HAP-1 (cell line): Measurements from ENCODE around the gene RAB9A.
"Not testable (repeated sequence)": the region's sequence is repeated elsewhere in the genome, so short reads cannot be mapped to it uniquely, and the experiment has no call there.

Source experiments
- DNase-seq, 2 experiments: peaks; one replicate each; pipeline ENCODE4 v3.0.0-alpha.2; 2016 to 2020; ENCODE audit warnings: low spot score in 2 of 2
- H3K27me3 ChIP-seq: fragments of 250-450 bp; sonication (Bioruptor Pico); 2 replicates; pipeline ENCODE4 v1.5.1; 2020; ENCODE audit warnings: low read depth, mild to moderate bottlenecking, moderate library complexity
- H3K36me3 ChIP-seq: fragments of 250-450 bp; sonication (Bioruptor Pico); replicated peaks from 2 replicates; pipeline ENCODE4 v1.5.1; 2020; ENCODE audit warnings: mild to moderate bottlenecking
- H3K4me1 ChIP-seq: fragments of 250-450 bp; sonication (Bioruptor Pico); 2 replicates; pipeline ENCODE4 v1.5.1; 2020; ENCODE audit warnings: mild to moderate bottlenecking
- H3K4me3 ChIP-seq: fragments of 250-450 bp; sonication (Bioruptor Pico); 2 replicates; pipeline ENCODE4 v1.5.1; 2020; ENCODE audit warnings: mild to moderate bottlenecking, moderate library complexity
- H3K9me3 ChIP-seq: fragments of 250-450 bp; sonication (Bioruptor Pico); 2 replicates; pipeline ENCODE4 v1.5.1; 2020; ENCODE audit warnings: mild to moderate bottlenecking, moderate library complexity
- in situ Hi-C: fragments of 300-500 bp; cut with MboI; formaldehyde crosslinking; loops from 3 replicates; pipeline ENCODE4 v1.14.3; 2020; ENCODE audit warnings: low sequenced_read_pairs, inconsistent platforms, mixed read lengths

The RAB9A gene, protein sequence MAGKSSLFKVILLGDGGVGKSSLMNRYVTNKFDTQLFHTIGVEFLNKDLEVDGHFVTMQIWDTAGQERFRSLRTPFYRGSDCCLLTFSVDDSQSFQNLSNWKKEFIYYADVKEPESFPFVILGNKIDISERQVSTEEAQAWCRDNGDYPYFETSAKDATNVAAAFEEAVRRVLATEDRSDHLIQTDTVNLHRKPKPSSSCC

DNA sequence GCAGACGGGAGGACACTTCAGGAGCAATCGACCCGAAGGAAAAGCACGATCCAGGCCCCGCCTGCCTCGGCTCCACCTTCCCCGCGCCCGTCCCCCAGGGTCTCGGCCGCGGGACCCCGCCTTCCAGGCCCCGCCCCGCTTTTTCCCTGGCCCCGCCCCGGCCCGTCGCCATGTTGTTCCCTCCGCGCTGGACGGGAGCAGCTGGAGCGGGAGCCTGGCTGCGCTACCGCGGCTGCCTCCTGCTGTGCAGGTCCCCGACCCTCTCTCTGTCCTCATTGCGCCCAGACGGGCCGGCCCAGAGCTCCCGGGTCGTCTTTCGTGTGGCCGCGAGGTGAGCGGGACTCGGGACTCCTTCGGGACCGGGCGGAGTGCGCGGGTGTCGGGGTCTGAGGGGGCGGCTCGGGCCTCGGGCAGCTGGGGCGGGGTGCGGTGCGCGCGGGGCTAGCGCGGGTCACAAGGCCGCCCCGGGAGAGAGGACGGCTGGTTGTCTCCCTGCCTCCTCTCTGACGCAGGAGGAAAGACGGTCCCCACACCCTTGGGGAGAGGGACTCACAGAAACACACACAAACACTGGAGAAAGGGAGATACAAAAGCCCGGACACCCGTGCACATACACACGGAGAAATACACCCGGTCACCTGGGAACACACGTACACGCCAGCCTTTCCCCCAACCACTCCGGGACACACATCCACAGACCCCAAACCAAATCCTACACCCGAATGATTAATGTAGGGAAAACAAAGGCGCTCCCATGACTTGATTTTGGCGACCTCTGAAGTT is at the start of gene RAB9A:
Gene RAB9A, plus strand, starts transcription at position 171 of the 783 bp plus-strand sequence. CDS start 19,619 bp downstream, outside the sequence.
- Histone ChIP-seq H3K4me1 (peaks cover 19% of the 10 kb centered on the region), H3K36me3 (no peaks in the 10 kb centered on the region), H3K4me3 (peak within 1 kb of the TSS; percentile 82), H3K27me3 (no peaks in the 10 kb centered on the region), H3K9me3 (no peaks in the 10 kb centered on the region)
- in situ Hi-C loops: no loop called here
- DNase-seq: peak; percentile 86 to 96

GRCh38 chrX:13641684-13642083 is 47.2 kb upstream of the RAB9A start:
- H3K9me3 ChIP-seq, in situ Hi-C loops: not testable (repeated sequence)

GRCh38 chrX:13645464-13646153 is 43.3 kb upstream of the RAB9A start:
- DNase-seq: no peak
- in situ Hi-C loops: no loop called here
- no peaks in the 10 kb centered on the region for H3K9me3 ChIP-seq
- H3K36me3 ChIP-seq: no peaks in the 10 kb centered on the region
- no peaks in the 10 kb centered on the region for H3K27me3 ChIP-seq
- no peak overlapping the region for H3K4me3 ChIP-seq
- H3K4me1 ChIP-seq: peaks cover 6% of the 10 kb centered on the region

More at GRCh38 chrX:13641684-13642083, 47.2 kb upstream of the RAB9A start:
- H3K36me3 ChIP-seq, H3K27me3 ChIP-seq, H3K4me3 ChIP-seq, H3K4me1 ChIP-seq, DNase-seq: not testable (repeated sequence)

- peak; percentile 67 to 83 for DNase-seq
- in situ Hi-C loops: no loop called here
- H3K27me3 ChIP-seq: no peaks in the 10 kb centered on the region
These were observed 42.8 kb upstream of the RAB9A start for GRCh38 chrX:13646154-13646549.

GRCh38 chrX:13647709-13648212 is 41.2 kb upstream of the RAB9A start:
- H3K4me3 ChIP-seq: no peak overlapping the region
- H3K36me3 ChIP-seq: no peaks in the 10 kb centered on the region
- H3K4me1 ChIP-seq: peaks cover 8% of the 10 kb centered on the region
- no peaks in the 10 kb centered on the region for H3K9me3 ChIP-seq
- peak in 1 of 2 experiments; percentile 61 for DNase-seq
- in situ Hi-C loops: no loop called here
- H3K27me3 ChIP-seq: no peaks in the 10 kb centered on the region

More at GRCh38 chrX:13646154-13646549, 42.8 kb upstream of the RAB9A start:
- H3K4me1 ChIP-seq: peaks cover 6% of the 10 kb centered on the region
- H3K4me3 ChIP-seq: no peak overlapping the region
- H3K9me3 ChIP-seq: no peaks in the 10 kb centered on the region
- H3K36me3 ChIP-seq: no peaks in the 10 kb centered on the region

GRCh38 chrX:13648336-13648735 is 40.6 kb upstream of the RAB9A start:
- H3K4me3 ChIP-seq, in situ Hi-C loops, H3K36me3 ChIP-seq, DNase-seq, H3K4me1 ChIP-seq, H3K27me3 ChIP-seq, H3K9me3 ChIP-seq: not testable (repeated sequence)

DNA sequence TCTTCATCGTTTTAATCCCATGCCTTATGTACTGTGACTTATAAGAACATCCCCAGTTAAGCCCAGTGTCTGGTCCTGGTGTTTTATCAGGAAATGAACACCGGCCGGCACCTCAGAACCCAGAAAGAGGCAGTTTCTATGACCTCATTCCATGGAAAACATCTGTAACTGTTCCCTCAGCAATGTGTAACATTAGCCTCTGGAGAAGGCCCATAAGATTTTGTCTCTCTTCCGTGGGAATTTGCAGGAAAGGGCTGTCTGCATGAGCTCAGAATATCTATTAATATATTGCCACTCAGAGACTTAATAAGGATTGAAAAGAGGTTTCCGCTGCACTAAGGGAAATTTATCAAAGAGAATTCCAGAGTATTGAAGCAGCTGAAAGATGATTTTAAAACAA is 39.1 kb upstream of the RAB9A start:
- Histone ChIP-seq H3K4me1 (peaks cover 8% of the 10 kb centered on the region), H3K27me3 (no peaks in the 10 kb centered on the region), H3K36me3 (no peaks in the 10 kb centered on the region), H3K4me3 (no peak overlapping the region), H3K9me3 (no peaks in the 10 kb centered on the region)
- DNase-seq: no peak
- in situ Hi-C loops: loop anchor here (10.0 kb wide), 1 partner anchor 95 kb away; no protein-coding TSS in a partner anchor

DNA sequence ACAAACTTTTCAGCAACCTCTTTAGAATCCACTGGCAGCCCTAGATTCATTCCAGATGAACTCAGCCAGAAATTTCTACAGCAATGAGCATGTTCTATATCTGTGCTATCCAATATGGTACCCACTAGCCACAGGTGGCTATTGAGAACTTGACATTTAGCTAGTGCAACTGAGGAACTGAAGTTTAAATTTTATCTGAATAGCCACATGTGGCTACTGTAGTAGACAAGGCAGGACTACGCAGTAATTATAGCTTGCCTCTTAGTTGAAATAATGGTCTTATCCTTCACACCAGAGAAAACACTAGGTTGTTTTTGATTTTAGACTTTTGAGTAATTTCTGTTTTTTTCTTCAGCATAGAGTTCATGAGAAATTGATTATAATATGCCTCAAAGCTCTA is 38.6 kb upstream of the RAB9A start:
- in situ Hi-C loops: loop anchor here (10.0 kb wide), 1 partner anchor 94 kb away; no protein-coding TSS in a partner anchor
- H3K27me3 ChIP-seq: no peaks in the 10 kb centered on the region
- H3K4me1 ChIP-seq: peaks cover 8% of the 10 kb centered on the region
- no peaks in the 10 kb centered on the region for H3K9me3 ChIP-seq
- H3K36me3 ChIP-seq: no peaks in the 10 kb centered on the region
- no peak overlapping the region for H3K4me3 ChIP-seq
- no peak for DNase-seq

DNA sequence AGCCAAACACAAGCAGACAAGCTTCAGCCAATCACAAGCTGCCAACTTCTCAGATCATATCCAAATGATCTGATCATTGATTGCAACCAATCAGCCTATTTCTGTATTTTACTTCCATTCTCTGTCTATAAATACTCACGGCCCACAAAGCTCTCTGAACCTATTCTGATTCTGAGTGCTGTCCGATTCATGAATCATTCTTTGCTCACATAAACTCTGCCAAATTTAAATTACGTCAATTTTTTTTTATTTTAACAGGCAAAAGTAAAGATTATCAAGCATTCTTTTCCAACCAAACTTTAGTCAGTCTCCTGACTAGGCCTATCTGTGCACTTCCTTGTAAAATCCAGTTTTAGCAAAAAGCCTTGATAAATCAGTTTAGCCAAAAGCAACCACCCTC is 37.8 kb upstream of the RAB9A start:
- Histone ChIP-seq H3K36me3 (no peaks in the 10 kb centered on the region), H3K4me1 (peaks cover 6% of the 10 kb centered on the region), H3K27me3 (no peaks in the 10 kb centered on the region), H3K4me3 (no peak overlapping the region), H3K9me3 (no peaks in the 10 kb centered on the region)
- DNase-seq: no peak
- in situ Hi-C loops: loop anchor here (10.0 kb wide), 1 partner anchor 94 kb away; no protein-coding TSS in a partner anchor

DNA sequence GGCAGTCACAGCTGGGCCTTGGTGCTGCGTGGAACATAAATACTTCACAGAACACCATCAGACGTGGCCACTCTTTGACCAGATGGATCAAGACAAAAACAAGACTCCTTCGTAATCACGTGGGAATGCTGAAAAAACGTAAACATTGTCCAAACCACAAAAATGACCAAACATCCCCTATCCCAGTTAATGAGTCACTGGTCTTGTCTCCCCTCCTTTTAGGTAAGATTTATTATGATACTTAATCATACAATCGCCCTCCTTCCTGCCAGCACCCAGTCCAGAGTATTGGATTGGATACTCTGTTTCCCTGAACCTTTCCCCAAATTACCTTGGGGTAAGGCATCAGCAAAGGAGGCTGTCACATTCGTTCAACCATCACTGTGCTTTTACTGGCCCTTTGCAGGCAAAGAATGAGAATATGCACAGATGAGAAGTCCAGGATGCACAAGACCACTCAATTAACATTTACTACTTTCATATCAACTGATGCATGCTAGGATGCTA is 36.6 kb upstream of the RAB9A start:
- H3K4me1 ChIP-seq: peaks cover 6% of the 10 kb centered on the region
- H3K36me3 ChIP-seq: no peaks in the 10 kb centered on the region
- peak overlapping the region; percentile 49 for H3K4me3 ChIP-seq
- no peak for DNase-seq
- H3K27me3 ChIP-seq: no peaks in the 10 kb centered on the region
- no peaks in the 10 kb centered on the region for H3K9me3 ChIP-seq
- in situ Hi-C loops: loop anchor here (10.0 kb wide), 1 partner anchor 92 kb away; no protein-coding TSS in a partner anchor

- in situ Hi-C loops: loop anchor here (10.0 kb wide), 1 partner anchor 92 kb away; no protein-coding TSS in a partner anchor
- no peaks in the 10 kb centered on the region for H3K36me3 ChIP-seq
- H3K27me3 ChIP-seq: no peaks in the 10 kb centered on the region
- H3K4me1 ChIP-seq: peaks cover 2% of the 10 kb centered on the region
- peak within 1 kb of the TSS; percentile 49 for H3K4me3 ChIP-seq
- peak; percentile 95 to 98 for DNase-seq
- no peaks in the 10 kb centered on the region for H3K9me3 ChIP-seq
These were observed 35.9 kb upstream of the RAB9A start, which contains the start of gene TCEANC for GRCh38 chrX:13652850-13653693. TSS of gene TCEANC (plus strand) at chrX:13653141. CDS start at chrX:13662509, 9,368 bp downstream.

DNA sequence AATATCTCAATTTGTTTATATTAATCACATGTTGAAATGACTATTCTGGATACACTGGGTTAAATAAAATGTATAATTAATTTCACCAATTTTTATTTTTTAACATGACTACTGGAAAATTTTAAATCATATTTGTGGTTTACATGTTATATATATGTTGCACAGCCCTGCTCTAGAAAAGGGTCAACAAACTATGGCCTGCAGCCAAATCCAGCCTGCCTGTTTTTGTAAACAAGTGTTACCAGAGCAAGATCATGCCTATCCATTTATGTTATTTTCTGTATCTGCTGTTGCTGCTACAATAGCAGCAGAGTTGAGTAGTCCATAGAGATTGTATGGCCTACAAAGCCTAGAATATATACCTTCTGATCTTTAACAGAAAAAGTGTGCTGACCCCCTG is 34.8 kb upstream of the RAB9A start:
- DNase-seq: no peak
- Histone ChIP-seq H3K9me3 (no peaks in the 10 kb centered on the region), H3K4me1 (peaks cover 8% of the 10 kb centered on the region), H3K4me3 (peak overlapping the region; percentile 49; the same call in 1 of the 2 replicates), H3K27me3 (no peaks in the 10 kb centered on the region), H3K36me3 (no peaks in the 10 kb centered on the region)
- in situ Hi-C loops: loop anchor here (10.0 kb wide), 1 partner anchor 91 kb away; no protein-coding TSS in a partner anchor
